ENCODE measurements around the gene GLIPR1. TPM values are rescaled to one million over a fixed set of nuclear protein-coding genes. Genes with fewer than 3 reads are reported as not detected.

Gene GLIPR1
- total and polyA plus RNA-seq, 10 of the 15 experiments (the other 5 are each of a cell fraction or from before 2014, with no cell fraction given) = 18.2 to 62.6 (median 32.2) TPM

DNA sequence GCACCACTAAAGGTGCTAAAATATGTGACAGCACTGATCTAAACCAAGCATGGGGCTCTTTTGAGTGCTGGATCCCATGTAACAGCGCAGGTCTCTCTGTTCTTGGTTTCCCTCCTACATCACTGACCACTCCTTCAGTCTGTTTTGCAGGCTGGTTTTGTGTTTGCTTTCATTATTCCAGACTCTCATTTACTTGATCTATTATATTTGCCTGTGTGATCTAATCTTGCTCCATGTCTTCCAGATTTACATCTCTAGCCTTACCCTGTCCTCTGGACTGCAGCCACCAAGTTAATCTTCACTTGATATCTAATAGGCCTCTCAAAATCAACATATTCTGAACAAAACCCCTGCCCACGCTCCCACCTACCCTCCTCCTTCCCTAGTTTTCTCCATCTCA lies 8.6 kb downstream of the GLIPR1 start:
- Histone ChIP-seq H3K4me1 (ENCODE audit: control insufficient read depth, insufficient read depth, low read length) (no peaks in the 10 kb centered on the region), H3K79me2 (ENCODE audit: control insufficient read depth, insufficient read depth, low read length) (peaks cover 3% of the 10 kb centered on the region; the same call in 1 of the 2 replicates), H3K27ac (ENCODE audit: control insufficient read depth, insufficient read depth) (no peak overlapping the region; the same call in 1 of the 2 replicates), H4K20me1 (ENCODE audit: control insufficient read depth, insufficient read depth) (no peaks in the 10 kb centered on the region), H3K36me3 (ENCODE audit: control insufficient read depth in 2 of 2, insufficient read depth in 2 of 2, low read length in 1 of 2) (peaks cover 0 to 3% of the 10 kb centered on the region in 2 experiments; a peak in 1 of 4 replicates), H3K9me3 (replicated peaks; ENCODE audit: control insufficient read depth, insufficient read depth, low read length) (no peaks in the 10 kb centered on the region), H3K27me3 (replicated peaks in 1 of 2; ENCODE audit: control insufficient read depth in 2 of 2, insufficient read depth in 2 of 2, low read length in 1 of 2) (no peaks in the 10 kb centered on the region), H3K4me3 (no peak overlapping the region), H3K9ac (ENCODE audit: control insufficient read depth, insufficient read depth, low read length) (no peak overlapping the region), H3K4me2 (ENCODE audit: control insufficient read depth, insufficient read depth) (no peak overlapping the region), H2AFZ (ENCODE audit: control insufficient read depth, low read depth, low read length) (no peak overlapping the region)
- no peak for DNase-seq (ENCODE audit: low read depth, low spot score)
- intact Hi-C loops (cut with micrococcal nuclease; ENCODE audit: unreplicated experiment) (loop anchor here (1.0 kb wide), 1 partner anchor 52 kb away; no protein-coding TSS in a partner anchor), in situ Hi-C loops (cut with MboI) (loop anchor here (25.0 kb wide), 1 partner anchor 802 kb away; no protein-coding TSS in a partner anchor)
- ChIA-PET CTCF (interaction anchor here (0.7 to 11.0 kb wide), 11 partner anchors 11 to 999 kb away, joined by 3 to 235 read pairs (median 3); partner anchors contain the start of genes GLIPR1L1 and GLIPR1L2), POLR2A (no interaction called here), SMC1A (ENCODE audit: uncharacterized antibody, unreplicated experiment) (interaction anchor here (1.2 to 1.7 kb wide), 4 partner anchors 22 to 544 kb away, joined by 3 to 5 read pairs (median 4); partner anchors contain the start of gene KRR1), RAD21 (ENCODE audit: unreplicated experiment) (interaction anchor here (0.6 to 2.0 kb wide), 6 partner anchors 16 to 858 kb away, joined by 3 to 5 read pairs (median 4); partner anchors contain the start of gene GLIPR1L1)
- BruUV-seq (replicated peaks) = no TSS peak
- no peak for FAIRE-seq
- WGBS (ENCODE audit: insufficient coverage, insufficient replicate concordance, low lambda C conversion rate, missing lambda C conversion rate) = 96% methylated on average over 2 of the region's 2 CpGs
- ATAC-seq = no peak; the same call in 2 of the 3 replicates
- TF ChIP-seq, protein P1, sequence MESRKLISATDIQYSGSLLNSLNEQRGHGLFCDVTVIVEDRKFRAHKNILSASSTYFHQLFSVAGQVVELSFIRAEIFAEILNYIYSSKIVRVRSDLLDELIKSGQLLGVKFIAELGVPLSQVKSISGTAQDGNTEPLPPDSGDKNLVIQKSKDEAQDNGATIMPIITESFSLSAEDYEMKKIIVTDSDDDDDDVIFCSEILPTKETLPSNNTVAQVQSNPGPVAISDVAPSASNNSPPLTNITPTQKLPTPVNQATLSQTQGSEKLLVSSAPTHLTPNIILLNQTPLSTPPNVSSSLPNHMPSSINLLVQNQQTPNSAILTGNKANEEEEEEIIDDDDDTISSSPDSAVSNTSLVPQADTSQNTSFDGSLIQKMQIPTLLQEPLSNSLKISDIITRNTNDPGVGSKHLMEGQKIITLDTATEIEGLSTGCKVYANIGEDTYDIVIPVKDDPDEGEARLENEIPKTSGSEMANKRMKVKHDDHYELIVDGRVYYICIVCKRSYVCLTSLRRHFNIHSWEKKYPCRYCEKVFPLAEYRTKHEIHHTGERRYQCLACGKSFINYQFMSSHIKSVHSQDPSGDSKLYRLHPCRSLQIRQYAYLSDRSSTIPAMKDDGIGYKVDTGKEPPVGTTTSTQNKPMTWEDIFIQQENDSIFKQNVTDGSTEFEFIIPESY (IDR thresholded peaks at IDR 0.05) = no peak
- no peak for TF ChIP-seq ZBED1 (IDR thresholded peaks at IDR 0.05; ENCODE audit: borderline replicate concordance)
- TF ChIP-seq SPI1 (IDR thresholded peaks at IDR 0.05; ENCODE audit: borderline replicate concordance, insufficient read depth, low read depth, low read length) = no peak
- TF ChIP-seq SMAD1 (IDR thresholded peaks at IDR 0.05; ENCODE audit: low read depth, partially characterized antibody) = no peak
- no peak for TF ChIP-seq POLR2A (IDR thresholded peaks at IDR 0.05; ENCODE audit: low read depth, low read length)
- no peak for TF ChIP-seq CREM (IDR thresholded peaks at IDR 0.05; ENCODE audit: low read depth)
- TF ChIP-seq, protein P2, sequence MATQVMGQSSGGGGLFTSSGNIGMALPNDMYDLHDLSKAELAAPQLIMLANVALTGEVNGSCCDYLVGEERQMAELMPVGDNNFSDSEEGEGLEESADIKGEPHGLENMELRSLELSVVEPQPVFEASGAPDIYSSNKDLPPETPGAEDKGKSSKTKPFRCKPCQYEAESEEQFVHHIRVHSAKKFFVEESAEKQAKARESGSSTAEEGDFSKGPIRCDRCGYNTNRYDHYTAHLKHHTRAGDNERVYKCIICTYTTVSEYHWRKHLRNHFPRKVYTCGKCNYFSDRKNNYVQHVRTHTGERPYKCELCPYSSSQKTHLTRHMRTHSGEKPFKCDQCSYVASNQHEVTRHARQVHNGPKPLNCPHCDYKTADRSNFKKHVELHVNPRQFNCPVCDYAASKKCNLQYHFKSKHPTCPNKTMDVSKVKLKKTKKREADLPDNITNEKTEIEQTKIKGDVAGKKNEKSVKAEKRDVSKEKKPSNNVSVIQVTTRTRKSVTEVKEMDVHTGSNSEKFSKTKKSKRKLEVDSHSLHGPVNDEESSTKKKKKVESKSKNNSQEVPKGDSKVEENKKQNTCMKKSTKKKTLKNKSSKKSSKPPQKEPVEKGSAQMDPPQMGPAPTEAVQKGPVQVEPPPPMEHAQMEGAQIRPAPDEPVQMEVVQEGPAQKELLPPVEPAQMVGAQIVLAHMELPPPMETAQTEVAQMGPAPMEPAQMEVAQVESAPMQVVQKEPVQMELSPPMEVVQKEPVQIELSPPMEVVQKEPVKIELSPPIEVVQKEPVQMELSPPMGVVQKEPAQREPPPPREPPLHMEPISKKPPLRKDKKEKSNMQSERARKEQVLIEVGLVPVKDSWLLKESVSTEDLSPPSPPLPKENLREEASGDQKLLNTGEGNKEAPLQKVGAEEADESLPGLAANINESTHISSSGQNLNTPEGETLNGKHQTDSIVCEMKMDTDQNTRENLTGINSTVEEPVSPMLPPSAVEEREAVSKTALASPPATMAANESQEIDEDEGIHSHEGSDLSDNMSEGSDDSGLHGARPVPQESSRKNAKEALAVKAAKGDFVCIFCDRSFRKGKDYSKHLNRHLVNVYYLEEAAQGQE (IDR thresholded peaks at IDR 0.05; ENCODE audit: low read depth, low read length) = no peak
- no peak for TF ChIP-seq SRF (IDR thresholded peaks at IDR 0.05; ENCODE audit: low read depth in 2 of 2, low read length in 2 of 2)
- TF ChIP-seq BCL11A (IDR thresholded peaks at IDR 0.05; ENCODE audit: low read depth, low read length) = no peak
- TF ChIP-seq IKZF2 (IDR thresholded peaks at IDR 0.05) = no peak
- TF ChIP-seq EED (IDR thresholded peaks at IDR 0.05; ENCODE audit: low read depth) = no peak
- no peak for TF ChIP-seq NR2F1 (conservative IDR thresholded peaks at IDR 0.05)
- TF ChIP-seq, protein P3, sequence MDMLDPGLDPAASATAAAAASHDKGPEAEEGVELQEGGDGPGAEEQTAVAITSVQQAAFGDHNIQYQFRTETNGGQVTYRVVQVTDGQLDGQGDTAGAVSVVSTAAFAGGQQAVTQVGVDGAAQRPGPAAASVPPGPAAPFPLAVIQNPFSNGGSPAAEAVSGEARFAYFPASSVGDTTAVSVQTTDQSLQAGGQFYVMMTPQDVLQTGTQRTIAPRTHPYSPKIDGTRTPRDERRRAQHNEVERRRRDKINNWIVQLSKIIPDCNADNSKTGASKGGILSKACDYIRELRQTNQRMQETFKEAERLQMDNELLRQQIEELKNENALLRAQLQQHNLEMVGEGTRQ (IDR thresholded peaks at IDR 0.05; ENCODE audit: borderline replicate concordance, low read depth, low read length) = no peak
- no peak for TF ChIP-seq RBBP5 (conservative IDR thresholded peaks at IDR 0.05)
- no peak for TF ChIP-seq PAX8 (IDR thresholded peaks at IDR 0.05)
- no peak for TF ChIP-seq SUPT20H (IDR thresholded peaks at IDR 0.05; ENCODE audit: borderline replicate concordance, control insufficient read depth, low read depth, low read length)

All from GM12878 (cell line).